GM12878 (cell line): ENCODE measurements around the gene HID1. TPM values are rescaled to one million over a fixed set of nuclear protein-coding genes. Genes with fewer than 3 reads are reported as not detected.

Source experiments
- ATF2 ChIP-seq: IDR thresholded peaks from 2 replicates; pipeline ENCODE4 v1.6.1; 2012; ENCODE audit warnings: low read length, inconsistent platforms
- CHD1 ChIP-seq: IDR thresholded peaks from 2 replicates; pipeline ENCODE4 v1.6.1; 2012; ENCODE audit warnings: low read depth, low read length, improper control_type of control experiment
- E2F8 ChIP-seq: fragments of 450-650 bp; IDR thresholded peaks from 2 replicates; pipeline ENCODE4 v1.6.1; 2018; ENCODE audit warnings: mild to moderate bottlenecking, low read depth, moderate library complexity; ENCODE audit not compliant: partially characterized antibody
- MLLT1 ChIP-seq: fragments of 450-650 bp; IDR thresholded peaks from 2 replicates; pipeline ENCODE4 v1.6.1; 2016; ENCODE audit warnings: mild to moderate bottlenecking
- NFXL1 ChIP-seq: fragments of 450-650 bp; IDR thresholded peaks from 2 replicates; pipeline ENCODE4 v1.6.1; 2017; ENCODE audit warnings: antibody characterized with exemption, mild to moderate bottlenecking, borderline replicate concordance
- POU2F2 ChIP-seq: IDR thresholded peaks from 3 replicates; pipeline ENCODE4 v1.6.1; 2011; ENCODE audit warnings: low read depth, mild to moderate bottlenecking, low read length, borderline replicate concordance
- SMC3 ChIP-seq: IDR thresholded peaks from 2 replicates; pipeline ENCODE4 v1.6.1; 2011; ENCODE audit warnings: low read length, improper control_type of control experiment, borderline replicate concordance
- TARDBP ChIP-seq: IDR thresholded peaks from 2 replicates; pipeline ENCODE4 v1.6.1; 2016; ENCODE audit warnings: borderline replicate concordance
- polyA plus RNA-seq, 11 experiments: library from polyadenylated mRNA; depleted of rRNA in 4 of 11; unstranded in 6 of 11; stranded (reverse) in 5 of 11; fragments of >200 nt; fragmentation: Nextera tagmentation in 4 of 11; fragmentation: Illumina TruSeq in 1 of 11; extraction: Ambion mirVana in 4 of 11; extraction: Trizol in 1 of 11; gene quantifications; 1 replicate in 1 of 11; 2 replicates in 10 of 11; pipeline versions ENCODE4 v1.2.1 to v1.2.3, GENCODE V29; 2011 to 2016; ENCODE audit warnings: inconsistent platforms in 2 of 11, missing spikeins in 2 of 11, low read depth in 1 of 11
- total RNA-seq, 4 experiments: library from RNA; depleted of rRNA in 3 of 4; stranded (reverse); fragments of >200 nt in 3 of 4; fragmentation: Illumina TruSeq in 1 of 4; extraction: Trizol in 1 of 4; gene quantifications; 2 replicates each; pipeline versions ENCODE4 v1.2.1 to v1.2.3, GENCODE V29; 2013 to 2021

The HID1 gene
- total and polyA plus RNA-seq, 10 of the 15 experiments (the other 5 are each of a cell fraction or from before 2014, with no cell fraction given), result 0.04 to 0.77 (median 0.32) TPM; not detected in 2

- TF ChIP-seq SMC3 (no peak), MLLT1 (no peak), E2F8 (no peak), ATF2 (no peak), POU2F2 (no peak), TARDBP (no peak), CHD1 (no peak), NFXL1 (no peak)
These were observed 16.5 kb downstream of the HID1 start (continued) for GRCh38 chr17:74956093-74956492.
